SK-N-SH (cell line): ENCODE data around the gene PTGR3.

ENCODE experiments used
- CTCF ChIP-seq: fragments of 200-600 bp; sonication (generic); IDR thresholded peaks from 2 replicates; pipeline ENCODE4 v1.6.1; 2017; ENCODE audit warnings: antibody characterized with exemption, mild to moderate bottlenecking, moderate library complexity
- EP300 ChIP-seq, 2 experiments: IDR thresholded peaks; 2 replicates each; pipeline versions ENCODE4 v1.4.0 to v1.6.1; 2012; ENCODE audit warnings: borderline replicate concordance in 1 of 2, low read depth in 1 of 2, low read length in 1 of 2
- EZH2phosphoT487 ChIP-seq: fragments of 200-600 bp; sonication (generic); IDR thresholded peaks from 2 replicates; pipeline ENCODE4 v1.6.1; 2017; ENCODE audit warnings: low read depth, mixed run types, mild to moderate bottlenecking, antibody characterized with exemption, moderate library complexity, borderline replicate concordance
- MAX ChIP-seq: IDR thresholded peaks from 2 replicates; pipeline ENCODE4 v1.4.0; 2012; ENCODE audit warnings: low read depth
- MXI1 ChIP-seq: IDR thresholded peaks from 2 replicates; pipeline ENCODE4 v1.6.1; 2012; ENCODE audit warnings: mild to moderate bottlenecking, low read depth, low read length, improper control_type of control experiment
- NRF1 ChIP-seq: IDR thresholded peaks from 2 replicates; pipeline ENCODE4 v1.6.1; 2012; ENCODE audit warnings: low read depth, mild to moderate bottlenecking, low read length
- PBX3 ChIP-seq: IDR thresholded peaks from 2 replicates; pipeline ENCODE4; 2012
- POLR2AphosphoS5 ChIP-seq: IDR thresholded peaks from 2 replicates; pipeline ENCODE4 v1.6.1; 2012; ENCODE audit warnings: low read depth, low read length
- REST ChIP-seq: IDR thresholded peaks from 2 replicates; pipeline ENCODE4 v1.6.1; 2012; ENCODE audit warnings: mild to moderate bottlenecking, low read depth, low read length, moderate library complexity
- SMC3 ChIP-seq: IDR thresholded peaks from 2 replicates; pipeline ENCODE4 v1.6.1; 2012; ENCODE audit warnings: low read depth, low read length, improper control_type of control experiment
- TAF1 ChIP-seq: IDR thresholded peaks from 2 replicates; pipeline ENCODE4 v1.6.1; 2012; ENCODE audit warnings: low read depth, mild to moderate bottlenecking, low read length, moderate library complexity, borderline replicate concordance
- USF1 ChIP-seq: IDR thresholded peaks from 2 replicates; pipeline ENCODE4 v1.4.0; 2012; ENCODE audit warnings: low read depth, borderline replicate concordance
- USF2 ChIP-seq: fragments of 150-350 bp; IDR thresholded peaks from 2 replicates; pipeline ENCODE4 v1.6.1; 2017; ENCODE audit warnings: antibody characterized with exemption, low read length, low read depth, borderline replicate concordance

GRCh38 chr18:75211953-75212750 is 3.2 kb upstream of the PTGR3 start:
- TF ChIP-seq TAF1 (no peak), PBX3 (no peak), CTCF (no peak), EP300 (IDR thresholded peaks at IDR 0.05; ENCODE audit: borderline replicate concordance in 1 of 2, low read depth in 1 of 2, low read length in 1 of 2) (no peak), SMC3 (no peak), NRF1 (no peak), REST (no peak), POLR2AphosphoS5 (no peak), MXI1 (no peak; the same call in 1 of the 2 replicates), USF2 (no peak), EZH2phosphoT487 (no peak), USF1 (no peak), MAX (no peak)
